ENCODE data around the gene CCDC8.

GRCh38 chr19:46446021-46446420 lies 32.7 kb upstream of the CCDC8 start:
- no peak for TF ChIP-seq TAF1 (IDR thresholded peaks at IDR 0.05; ENCODE audit: borderline replicate concordance, low read depth, low read length)
- TF ChIP-seq POLR2AphosphoS5 (IDR thresholded peaks at IDR 0.05; ENCODE audit: low read depth, low read length) = no peak
- TF ChIP-seq POLR2A (IDR thresholded peaks at IDR 0.05; ENCODE audit: low read depth, low read length) = no peak

Measured in GM12892 (cell line).